Thyroid gland (tissue), 4 donors: ENCODE results near the gene UBAC1.
"Not testable (repeated sequence)": the region's sequence is repeated elsewhere in the genome, so short reads cannot be mapped to it uniquely, and the experiment has no call there.

ENCODE experiments used
- CTCF ChIP-seq, 6 experiments: fragments of 200-600 bp in 3 of 6; fragments of 450-650 bp in 3 of 6; sonication (generic) in 3 of 6; IDR thresholded peaks; one replicate each; pipeline ENCODE4 v1.5.1; 2016 to 2019; ENCODE audit warnings: antibody characterized with exemption in 6 of 6, mild to moderate bottlenecking in 2 of 6, inconsistent platforms in 1 of 6, moderate library complexity in 1 of 6
- POLR2A ChIP-seq, 2 donors: fragments of 450-650 bp; IDR thresholded peaks; one replicate each; pipeline ENCODE4 v1.6.1; 2017; ENCODE audit warnings: antibody characterized with exemption in 2 of 2, mild to moderate bottlenecking in 2 of 2, moderate library complexity in 1 of 2

DNA sequence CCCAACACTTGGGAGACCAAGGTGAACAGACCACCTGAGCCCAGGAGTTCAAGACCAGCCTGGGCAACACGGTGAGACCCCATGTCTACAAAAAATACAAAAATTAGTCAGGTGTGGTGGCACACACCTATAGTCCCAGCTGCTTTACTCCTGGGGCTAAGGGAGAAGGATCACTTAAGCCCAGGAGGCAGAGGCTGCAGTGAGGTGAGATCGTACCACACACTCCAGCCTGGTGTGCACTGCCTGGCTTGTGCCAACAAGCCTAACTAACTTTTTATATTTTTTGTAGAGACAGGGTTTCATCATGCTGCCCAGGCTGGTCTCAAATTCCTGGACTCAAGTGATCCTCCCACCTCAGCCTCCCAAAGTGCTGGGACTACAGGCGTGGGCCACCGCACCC is 10.3 kb downstream of the UBAC1 start:
- TF ChIP-seq CTCF, POLR2A (IDR thresholded peaks at IDR 0.05): not testable (repeated sequence)
